H1 (cell line): Measurements from ENCODE around the gene CAPG. TPM values are rescaled to one million over a fixed set of nuclear protein-coding genes. Genes with fewer than 3 reads are reported as not detected.

Experiments used
- CTCF ChIA-PET: fragments of 300-600 bp; sonication (Branson Sonifier 250); formaldehyde crosslinking; loops from one replicate; lab custom pipeline; 2021; ENCODE audit not compliant: partially characterized antibody; lab: Charles Lee
- POLR2A ChIA-PET: fragments of 300-600 bp; sonication (Branson Sonifier 250); formaldehyde crosslinking; loops from one replicate; lab custom pipeline; 2021; ENCODE audit warnings: inconsistent platforms; ENCODE audit not compliant: partially characterized antibody; lab: Charles Lee
- DNase-seq, 2 experiments: peaks; one replicate each; pipeline versions ENCODE4 v3.0.0 to v3.0.0-alpha.2; 2010 to 2022; ENCODE audit warnings: low spot score in 2 of 2, low read depth in 1 of 2, mixed read lengths in 1 of 2
- FAIRE-seq: peaks from 2 replicates; lab custom pipeline; 2011; peaks lifted over from hg19 to GRCh38; lab: Jason Lieb, UNC
- H2AFZ ChIP-seq: 2 replicates; pipeline ENCODE4 v1.8.1; 2012; ENCODE audit warnings: low read length, inconsistent platforms
- H2AK5ac ChIP-seq: 2 replicates; pipeline ENCODE4 v1.6.1; 2013; ENCODE audit warnings: low read depth, low read length
- H2BK120ac ChIP-seq: replicated peaks from 2 replicates; pipeline ENCODE3; 2013; ENCODE audit warnings: low read depth, low read length, inconsistent platforms
- H2BK12ac ChIP-seq: 2 replicates; pipeline ENCODE4 v1.6.1; 2013; ENCODE audit warnings: low read depth, low read length
- H2BK15ac ChIP-seq: 2 replicates; pipeline ENCODE4 v1.6.1; 2013; ENCODE audit warnings: low read length
- H2BK20ac ChIP-seq: 2 replicates; pipeline ENCODE4 v1.6.1; 2013; ENCODE audit warnings: low read length
- H2BK5ac ChIP-seq: 2 replicates; pipeline ENCODE4 v1.6.1; 2013; ENCODE audit warnings: low read depth, low read length
- H3K14ac ChIP-seq: 2 replicates; pipeline ENCODE4 v1.6.1; 2013; ENCODE audit warnings: inconsistent platforms; ENCODE audit not compliant: insufficient read length
- H3K18ac ChIP-seq: 2 replicates; pipeline ENCODE4 v1.6.1; 2013; ENCODE audit warnings: low read length; ENCODE audit errors: extremely low read depth
- H3K23ac ChIP-seq: 2 replicates; pipeline ENCODE4 v1.6.1; 2013; ENCODE audit warnings: inconsistent platforms; ENCODE audit not compliant: insufficient read length
- H3K23me2 ChIP-seq: 2 replicates; pipeline ENCODE4 v1.6.1; 2013; ENCODE audit warnings: low read depth, low read length
- H3K27ac ChIP-seq: 2 replicates; pipeline ENCODE4 v1.6.1; 2011; ENCODE audit warnings: low read depth, low read length, inconsistent platforms
- H3K27me3 ChIP-seq, 4 experiments: replicated peaks in 1 of 4; 1 replicate in 1 of 4; 2 replicates in 3 of 4; pipeline versions ENCODE4 v1.6.1 to v1.8.1; 2011 to 2013; ENCODE audit warnings: low read length in 3 of 4, mild to moderate bottlenecking in 3 of 4, inconsistent platforms in 2 of 4, mixed read lengths in 2 of 4, moderate library complexity in 1 of 4; ENCODE audit not compliant: control insufficient read depth in 3 of 4, insufficient read depth in 3 of 4; ENCODE audit errors: extremely low read depth in 1 of 4
- H3K36me3 ChIP-seq, 4 experiments: 2 replicates each; pipeline versions ENCODE4 v1.6.1 to v1.8.1; 2011 to 2013; ENCODE audit warnings: mild to moderate bottlenecking in 4 of 4, low read length in 3 of 4, moderate library complexity in 2 of 4, control low read depth in 1 of 4, inconsistent platforms in 1 of 4; ENCODE audit not compliant: insufficient read depth in 4 of 4, control insufficient read depth in 2 of 4
- H3K4ac ChIP-seq: replicated peaks from 2 replicates; pipeline ENCODE3; 2013; ENCODE audit warnings: low read length, low read depth, mixed read lengths, inconsistent platforms; ENCODE audit not compliant: insufficient read length
- H3K4me1 ChIP-seq, 4 experiments: replicated peaks in 1 of 4; 1 replicate in 1 of 4; 2 replicates in 3 of 4; pipeline versions ENCODE4 v1.6.1 to v1.8.1; 2011 to 2013; ENCODE audit warnings: low read length in 3 of 4, inconsistent platforms in 2 of 4, mixed read lengths in 1 of 4; ENCODE audit not compliant: insufficient read depth in 4 of 4, control insufficient read depth in 3 of 4
- H3K4me2 ChIP-seq, 2 experiments: 2 replicates each; pipeline versions ENCODE4 v1.6.1 to v1.8.1; 2011 to 2013; ENCODE audit warnings: low read depth in 2 of 2, low read length in 2 of 2, control low read depth in 1 of 2, inconsistent platforms in 1 of 2, mild to moderate bottlenecking in 1 of 2; ENCODE audit not compliant: insufficient read depth in 1 of 2
- H3K4me3 ChIP-seq, 4 experiments: fragments of 200-600, 300-600 bp in 1 of 4; sonication (generic), shearing (Covaris generic), sonication (Bioruptor Twin) in 1 of 4; 2 replicates each; pipeline versions ENCODE4 v1.5.1 to v1.8.1; 2011 to 2016; ENCODE audit warnings: low read length in 4 of 4, low read depth in 3 of 4, control low read depth in 2 of 4, inconsistent platforms in 2 of 4, mild to moderate bottlenecking in 2 of 4, mixed read lengths in 1 of 4, moderate library complexity in 1 of 4; ENCODE audit not compliant: insufficient read depth in 2 of 4; ENCODE audit errors: extremely low read depth in 1 of 4
- H3K56ac ChIP-seq: replicated peaks from 2 replicates; pipeline ENCODE3; 2013; ENCODE audit warnings: low read depth, mild to moderate bottlenecking, mixed read lengths, low read length, inconsistent platforms; ENCODE audit not compliant: insufficient read length
- H3K79me1 ChIP-seq: 2 replicates; pipeline ENCODE4 v1.6.1; 2013; ENCODE audit warnings: low read depth, low read length, control low read depth
- H3K79me2 ChIP-seq, 2 experiments: 2 replicates each; pipeline versions ENCODE4 v1.6.1 to v1.8.1; 2012 to 2013; ENCODE audit warnings: low read length in 2 of 2, mild to moderate bottlenecking in 2 of 2, inconsistent platforms in 1 of 2; ENCODE audit not compliant: insufficient read depth in 2 of 2, control insufficient read depth in 1 of 2
- H3K9ac ChIP-seq, 4 experiments: replicated peaks in 1 of 4; 1 replicate in 1 of 4; 2 replicates in 3 of 4; pipeline versions ENCODE4 v1.6.1 to v1.8.1; 2011 to 2013; ENCODE audit warnings: low read depth in 3 of 4, low read length in 3 of 4, control low read depth in 2 of 4, mild to moderate bottlenecking in 2 of 4, moderate library complexity in 2 of 4, inconsistent platforms in 1 of 4; ENCODE audit errors: extremely low read depth in 1 of 4
- H3K9me3 ChIP-seq, 2 experiments: 2 replicates each; pipeline versions ENCODE4 v1.6.1 to v1.8.1; 2012 to 2013; ENCODE audit warnings: mild to moderate bottlenecking in 2 of 2, moderate library complexity in 2 of 2, control low read depth in 1 of 2, inconsistent platforms in 1 of 2, low read depth in 1 of 2, low read length in 1 of 2, mixed read lengths in 1 of 2; ENCODE audit not compliant: insufficient read depth in 2 of 2
- H4K20me1 ChIP-seq, 2 experiments: replicated peaks in 1 of 2; 2 replicates each; pipeline versions ENCODE3 to v1.8.1; 2011 to 2013; ENCODE audit warnings: inconsistent platforms in 2 of 2, low read length in 2 of 2, mild to moderate bottlenecking in 1 of 2; ENCODE audit not compliant: insufficient read depth in 2 of 2, control insufficient read depth in 1 of 2
- H4K5ac ChIP-seq: 2 replicates; pipeline ENCODE4 v1.6.1; 2013; ENCODE audit warnings: low read length, low read depth, mixed read lengths, inconsistent platforms; ENCODE audit not compliant: insufficient read length
- H4K8ac ChIP-seq: 2 replicates; pipeline ENCODE4 v1.8.0; 2013; ENCODE audit warnings: mild to moderate bottlenecking, moderate library complexity, low read length, inconsistent platforms; ENCODE audit not compliant: insufficient read depth; ENCODE audit errors: extremely low read depth
- H4K91ac ChIP-seq: replicated peaks from 2 replicates; pipeline ENCODE3; 2013; ENCODE audit warnings: low read length, mixed read lengths, inconsistent platforms; ENCODE audit not compliant: insufficient read length
- CHD2 ChIP-seq: IDR thresholded peaks from 2 replicates; pipeline ENCODE4 v1.6.1; 2012; ENCODE audit warnings: low read length, improper control_type of control experiment
- CREB1 ChIP-seq: IDR thresholded peaks from 2 replicates; pipeline ENCODE4 v1.6.1; 2012; ENCODE audit warnings: inconsistent platforms
- HDAC2 ChIP-seq, 2 experiments: fragments of 300-600 bp in 1 of 2; sonication (generic) in 1 of 2; IDR thresholded peaks; 2 replicates each; pipeline ENCODE4 v1.6.1; 2011 to 2012; ENCODE audit warnings: low read depth in 2 of 2, low read length in 2 of 2, mild to moderate bottlenecking in 2 of 2, moderate library complexity in 2 of 2, borderline replicate concordance in 1 of 2, inconsistent platforms in 1 of 2
- JUN ChIP-seq: IDR thresholded peaks from 2 replicates; pipeline ENCODE4 v1.6.1; 2011; ENCODE audit warnings: low read depth, mild to moderate bottlenecking, improper control_type of control experiment, low read length
- POLR2AphosphoS5 ChIP-seq: IDR thresholded peaks from 2 replicates; pipeline ENCODE4 v1.6.1; 2011; ENCODE audit warnings: low read depth, low read length
- RAD21 ChIP-seq, 2 experiments: IDR thresholded peaks in 1 of 2; conservative IDR thresholded peaks in 1 of 2; 2 replicates each; pipeline ENCODE4 v1.6.1; 2011; ENCODE audit warnings: low read depth in 2 of 2, low read length in 2 of 2, improper control_type of control experiment in 1 of 2, inconsistent platforms in 1 of 2, mild to moderate bottlenecking in 1 of 2, moderate library complexity in 1 of 2
- RBBP5 ChIP-seq: IDR thresholded peaks from 2 replicates; pipeline ENCODE4 v1.7.1; 2012; ENCODE audit warnings: low read depth, mild to moderate bottlenecking, inconsistent platforms, low read length, moderate library complexity, borderline replicate concordance
- RFX5 ChIP-seq: IDR thresholded peaks from 2 replicates; pipeline ENCODE4 v1.6.1; 2011; ENCODE audit warnings: low read depth, low read length, improper control_type of control experiment, borderline replicate concordance
- SIRT6 ChIP-seq: IDR thresholded peaks from one replicate; pipeline ENCODE4 v1.7.1; 2012; ENCODE audit warnings: low read length, inconsistent platforms
- SP1 ChIP-seq: IDR thresholded peaks from 2 replicates; pipeline ENCODE4 v1.6.1; 2011; ENCODE audit warnings: low read depth, low read length
- TEAD4 ChIP-seq: IDR thresholded peaks from 2 replicates; pipeline ENCODE4 v1.6.1; 2012; ENCODE audit warnings: low read depth, low read length, inconsistent platforms, mixed read lengths
- WGBS, 2 experiments: shearing (Covaris generic) in 1 of 2; methylation state at CpG; one replicate each; pipeline versions ENCODE4 v1.1.6 to v1.1.7; 2013 to 2015; ENCODE audit warnings: low lambda C conversion rate in 2 of 2, mixed read lengths in 2 of 2, inconsistent platforms in 1 of 2, low coverage in 1 of 2, missing lambda C conversion rate in 1 of 2; ENCODE audit not compliant: insufficient replicate concordance in 2 of 2, insufficient coverage in 1 of 2, insufficient read length in 1 of 2; ENCODE audit errors: extremely low coverage in 1 of 2, missing lambda C conversion rate in 1 of 2; 5-methylcytosine and 5-hydroxymethylcytosine counted together
- polyA plus RNA-seq, 7 experiments: library from polyadenylated mRNA; depleted of rRNA in 3 of 7; stranded (reverse) in 5 of 7; unstranded in 2 of 7; fragments of >200 nt in 5 of 7; fragments of 200-250 nt in 2 of 7; gene quantifications; 1 replicate in 5 of 7; 2 replicates in 1 of 7; 4 replicates in 1 of 7; pipeline versions ENCODE4 v1.2.1 to v1.2.3, GENCODE V29; 2011 to 2013; ENCODE audit warnings: missing spikeins in 2 of 7, mixed read lengths in 2 of 7
- total RNA-seq: library from RNA; stranded (reverse); fragmentation: NEBNext Ultra II Directional; extraction: Animal tissue kit (Norgen Biotek cat#: 25700); gene quantifications from 2 replicates; pipeline ENCODE4 v1.2.1, GENCODE V29; 2021
- TF ChIP-seq, protein P1 (sequence below): IDR thresholded peaks from 2 replicates; pipeline ENCODE4 v1.6.1; 2012; ENCODE audit warnings: inconsistent platforms

Gene CAPG
- total and polyA plus RNA-seq, 2 of the 8 experiments (the other 6 are each of a cell fraction or from before 2014, with no cell fraction given) = 80.5 to 89.0 TPM

DNA sequence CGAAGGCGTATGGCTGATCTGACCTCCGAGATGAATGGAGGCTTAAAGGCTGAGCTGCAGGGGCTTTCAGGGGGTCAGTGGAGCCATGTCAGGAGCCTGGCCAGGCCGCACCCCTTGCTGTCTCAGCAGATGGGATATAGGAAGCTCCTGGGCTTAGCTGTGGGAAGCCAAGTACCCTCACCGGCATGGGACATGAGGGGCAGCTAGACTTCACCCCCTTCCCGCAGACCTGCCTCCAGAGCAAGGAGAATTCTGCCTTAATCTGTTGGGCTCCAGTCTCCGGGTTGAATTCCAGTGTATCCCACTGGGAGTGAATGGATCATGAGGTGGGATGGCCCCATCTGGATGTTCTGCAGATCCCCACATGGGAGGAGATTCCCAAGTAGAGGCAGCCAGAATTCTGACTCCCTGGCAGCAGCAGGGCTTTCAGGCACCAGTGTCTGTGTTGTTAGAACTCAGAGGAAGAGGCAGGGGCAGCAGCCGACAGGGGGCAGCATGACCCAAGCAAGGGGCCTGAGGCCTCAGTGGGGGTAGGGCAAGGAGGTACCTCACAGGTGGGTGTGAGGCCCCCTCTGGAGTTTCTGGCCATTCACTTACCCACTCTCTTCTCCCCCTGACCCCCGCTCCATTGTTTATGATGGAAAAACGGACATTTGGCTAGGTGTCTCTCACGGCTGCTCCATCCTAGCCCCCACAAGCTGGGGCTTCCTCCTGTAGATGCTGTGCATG, 19.1 kb downstream of the CAPG start:
- Histone ChIP-seq H3K79me1 (no peaks in the 10 kb centered on the region), H3K9me3 (no peaks in the 10 kb centered on the region), H2BK15ac (no peak overlapping the region), H3K23me2 (no peaks in the 10 kb centered on the region), H3K27me3 (no peaks in the 10 kb centered on the region; a peak in 1 of 7 replicates), H3K4me1 (peaks cover 0 to 6% (median 3%) of the 10 kb centered on the region in 4 experiments; a peak in 4 of 7 replicates), H3K9ac (no peak overlapping the region), H4K91ac (no peak overlapping the region), H2AK5ac (no peak overlapping the region), H4K20me1 (no peaks in the 10 kb centered on the region), H2BK12ac (no peak overlapping the region), H2BK20ac (no peak overlapping the region), H3K79me2 (no peaks in the 10 kb centered on the region), H4K8ac (no peak overlapping the region), H2BK5ac (no peak overlapping the region), H3K36me3 (no peaks in the 10 kb centered on the region), H3K18ac (no peak overlapping the region), H2BK120ac (no peak overlapping the region), H3K4me2 (no peak overlapping the region), H4K5ac (no peak overlapping the region), H3K23ac (no peak overlapping the region), H3K56ac (no peak overlapping the region), H2AFZ (no peak overlapping the region), H3K4ac (no peak overlapping the region), H3K27ac (no peak overlapping the region), H3K14ac (no peak overlapping the region), H3K4me3 (no peak overlapping the region)
- POLR2A ChIA-PET = interaction anchor here (0.6 to 25.0 kb wide), 6 partner anchors 9 to 154 kb away, joined by 3 to 396 read pairs (median 4); partner anchors contain the start of gene MAT2A
- FAIRE-seq (no peak), DNase-seq (peak; percentile 36 to 97)
- 77% methylated on average over 11 of the region's 11 CpGs; no CpG with 5 or more reads in 1 of the 2 experiments for WGBS, 2 experiments
- CTCF ChIA-PET = interaction anchor here (0.5 to 8.6 kb wide), 36 partner anchors 8 to 184 kb away, joined by 3 to 102 read pairs (median 4); partner anchors contain the start of genes ELMOD3, GGCX, MAT2A and RETSAT
- TF ChIP-seq SP1 (no peak), RAD21 (IDR thresholded peaks at IDR 0.05 in 1 of 2, conservative IDR thresholded peaks at IDR 0.05 in 1 of 2; ENCODE audit: low read depth in 2 of 2, low read length in 2 of 2) (peak; percentile 95 to 97), JUN (no peak), TEAD4 (no peak), SIRT6 (no peak), CREB1 (no peak), RFX5 (no peak), HDAC2 (IDR thresholded peaks at IDR 0.05; ENCODE audit: borderline replicate concordance in 1 of 2, low read depth in 2 of 2, low read length in 2 of 2) (peak in 1 of 2 experiments; percentile 72; a peak in 1 of 4 replicates), POLR2AphosphoS5 (peak; percentile 29; the same call in 1 of the 2 replicates), CHD2 (0 out of 2 replicates have a peak, but pooled peaks have one; percentile 45), RBBP5 (no peak)
- TF ChIP-seq, protein P1, sequence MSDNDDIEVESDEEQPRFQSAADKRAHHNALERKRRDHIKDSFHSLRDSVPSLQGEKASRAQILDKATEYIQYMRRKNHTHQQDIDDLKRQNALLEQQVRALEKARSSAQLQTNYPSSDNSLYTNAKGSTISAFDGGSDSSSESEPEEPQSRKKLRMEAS = no peak
